GM19467 (cell line): ENCODE results near the gene CMTM6.
"Not testable (repeated sequence)": the region's sequence is repeated elsewhere in the genome, so short reads cannot be mapped to it uniquely, and the experiment has no call there.

Experiments used
- ATAC-seq: cut with Tn5 transposase; IDR thresholded peaks from one replicate; pipeline ENCODE4 v1.9.1; 2021; ENCODE audit warnings: mild to moderate bottlenecking, moderate library complexity; ENCODE audit not compliant: unreplicated experiment

CMTM6 gene

DNA sequence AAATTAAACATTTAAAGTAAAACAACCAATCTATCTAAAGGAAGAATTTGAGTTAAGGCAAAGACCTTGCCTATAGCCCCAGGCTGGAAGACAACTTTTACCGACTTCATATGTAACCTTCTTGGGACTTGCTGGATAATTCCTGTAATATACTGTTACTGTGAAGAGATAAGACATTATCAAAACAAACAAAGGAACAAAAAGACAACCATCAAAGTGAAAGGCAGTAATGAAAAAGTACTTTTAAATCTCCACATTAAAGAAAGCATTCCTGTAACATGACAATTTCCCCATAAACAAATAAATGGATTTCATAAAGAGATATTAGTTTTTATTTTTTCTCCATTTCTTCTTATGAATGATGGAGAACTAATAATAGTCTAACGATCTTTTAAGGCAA, 2.4 kb downstream of the CMTM6 start:
- no peak for ATAC-seq

DNA sequence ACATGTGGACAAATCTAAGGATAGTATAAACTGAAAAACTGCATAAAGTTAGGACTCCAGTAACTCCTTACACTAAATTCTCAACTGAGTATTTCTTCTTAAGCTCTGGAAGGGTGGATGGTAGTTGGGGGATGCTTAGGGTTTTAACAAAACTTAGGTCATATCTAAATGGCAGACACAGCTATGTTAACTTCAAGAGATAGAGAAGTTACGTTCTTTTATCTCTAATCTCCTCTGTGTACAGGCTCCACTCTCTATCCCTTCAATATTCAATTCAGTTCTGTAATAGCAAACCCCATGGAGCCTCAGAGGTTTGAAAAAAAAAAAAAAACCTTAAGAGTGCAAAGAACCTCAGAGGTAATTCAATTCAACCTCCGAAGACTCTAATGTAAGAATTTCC, 3.1 kb downstream of the CMTM6 start:
- ATAC-seq: no peak

DNA sequence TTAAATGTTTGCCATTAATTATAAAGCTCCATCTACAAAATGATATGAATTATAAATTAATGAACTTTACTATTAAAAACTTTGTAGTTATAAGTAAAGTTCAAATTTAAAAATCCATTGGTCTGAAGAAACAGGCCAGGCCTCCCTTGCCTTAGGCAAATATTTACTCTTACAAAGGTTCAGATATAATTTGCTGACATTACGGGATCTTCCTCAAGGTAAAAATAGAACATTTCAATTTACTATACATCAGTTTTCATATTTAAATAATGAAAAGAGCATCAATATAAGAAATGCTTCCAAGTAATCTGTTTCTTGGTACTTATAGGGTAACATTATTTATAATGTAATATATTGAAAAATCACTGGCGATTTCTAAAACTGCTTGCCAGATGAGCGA, 3.7 kb downstream of the CMTM6 start:
- ATAC-seq: no peak

DNA sequence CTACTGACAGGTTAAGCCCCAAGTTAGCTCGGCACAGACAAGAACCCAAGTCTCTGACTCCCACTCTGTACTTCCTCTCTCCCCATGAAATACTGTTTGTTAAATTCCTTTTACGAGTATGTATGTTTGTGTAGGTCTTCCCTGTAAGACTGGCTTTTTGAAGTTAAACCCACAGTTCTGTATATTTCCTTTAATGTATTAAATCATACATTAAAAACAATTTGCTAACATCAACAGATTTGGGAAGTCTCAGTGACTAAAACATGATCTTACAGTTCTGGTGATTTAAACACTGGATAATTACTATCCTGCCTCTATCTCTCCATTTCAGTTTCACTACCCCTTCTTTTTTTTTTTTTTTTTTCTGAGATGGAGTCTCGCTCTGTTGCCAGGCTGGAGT, 4.4 kb downstream of the CMTM6 start:
- ATAC-seq: no peak

DNA sequence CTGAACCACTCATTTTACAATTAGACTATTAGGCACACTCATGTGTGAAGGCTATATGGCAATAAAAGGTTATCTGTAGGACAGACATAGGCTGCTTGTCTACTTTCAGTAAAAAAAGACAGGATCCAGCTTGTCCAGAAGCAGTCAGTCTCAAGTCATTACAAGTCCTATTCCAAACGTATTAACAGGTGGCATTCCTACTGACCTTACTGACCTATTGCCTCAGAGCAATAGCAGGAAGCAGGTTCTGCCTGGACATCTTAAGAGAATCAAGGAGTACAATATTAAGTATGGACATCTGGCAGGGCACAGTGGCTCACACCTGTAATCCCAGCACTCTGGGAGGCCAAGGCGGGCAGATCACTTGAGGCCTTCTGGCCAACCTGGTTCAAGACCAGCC, 7.0 kb downstream of the CMTM6 start:
- ATAC-seq: no peak

DNA sequence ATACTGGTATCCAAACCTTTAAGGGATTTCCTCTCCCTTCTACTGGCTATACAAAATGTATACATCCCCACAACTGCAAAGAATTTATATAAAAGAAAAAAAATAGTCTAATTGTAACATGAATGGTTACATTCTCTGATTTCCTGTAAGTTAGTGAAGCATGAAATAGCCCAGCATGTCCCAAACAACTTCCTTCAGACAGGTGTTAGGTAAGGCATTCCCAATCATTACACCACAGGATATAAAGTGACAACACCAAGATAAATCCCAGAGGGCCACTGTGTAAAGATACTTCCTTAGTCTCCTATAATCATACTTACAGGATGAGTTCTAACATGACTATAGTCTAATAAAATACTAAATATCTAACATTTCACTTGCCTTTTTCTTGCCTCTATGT, 7.6 kb downstream of the CMTM6 start:
- no peak for ATAC-seq

DNA sequence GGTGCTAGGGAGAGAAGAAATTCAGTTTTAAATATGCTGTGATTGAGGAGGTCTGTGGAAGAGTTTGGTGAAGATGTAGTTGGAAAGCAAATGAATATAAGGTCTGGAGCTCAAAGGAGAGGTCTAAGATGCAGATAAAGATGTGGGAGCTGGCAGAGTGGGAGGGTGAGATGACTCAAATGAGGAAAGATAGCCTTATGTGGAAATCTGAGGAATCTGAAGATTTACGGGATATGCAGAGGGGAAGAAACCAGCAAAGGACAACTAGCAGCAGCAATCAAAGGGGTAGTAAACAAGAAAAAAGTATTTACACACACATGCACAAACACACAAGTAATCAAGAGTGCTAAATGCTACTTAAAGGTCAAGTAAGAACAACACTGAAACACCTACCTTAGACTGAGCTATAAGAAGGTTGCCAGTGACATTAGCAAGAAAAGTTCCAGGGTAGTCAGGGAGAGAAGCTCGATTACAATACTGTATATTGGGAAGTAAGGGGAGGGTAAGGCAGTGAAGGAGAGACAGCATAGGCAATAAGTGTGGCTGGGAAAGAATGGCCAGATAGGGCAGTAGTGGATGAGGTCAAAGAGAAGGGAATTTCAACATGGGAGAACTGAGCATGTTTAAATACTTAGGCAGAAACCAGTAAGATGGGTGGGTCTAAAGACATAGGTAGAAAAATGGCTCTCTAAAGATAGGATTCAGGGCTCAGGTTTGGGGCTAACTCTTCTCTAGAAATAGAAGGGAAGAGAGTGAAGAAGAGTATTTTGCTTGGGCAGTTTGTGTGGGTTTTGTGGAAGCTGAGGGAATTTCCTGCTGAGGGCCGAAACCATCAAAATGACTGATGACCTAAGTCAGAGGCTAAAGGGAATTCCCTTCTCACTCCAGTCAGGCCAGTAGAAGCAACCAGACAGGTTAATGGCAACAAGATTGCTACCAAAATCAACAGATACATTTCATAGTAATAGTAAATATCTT, 8.9 kb downstream of the CMTM6 start:
- peak; percentile 68 for ATAC-seq

DNA sequence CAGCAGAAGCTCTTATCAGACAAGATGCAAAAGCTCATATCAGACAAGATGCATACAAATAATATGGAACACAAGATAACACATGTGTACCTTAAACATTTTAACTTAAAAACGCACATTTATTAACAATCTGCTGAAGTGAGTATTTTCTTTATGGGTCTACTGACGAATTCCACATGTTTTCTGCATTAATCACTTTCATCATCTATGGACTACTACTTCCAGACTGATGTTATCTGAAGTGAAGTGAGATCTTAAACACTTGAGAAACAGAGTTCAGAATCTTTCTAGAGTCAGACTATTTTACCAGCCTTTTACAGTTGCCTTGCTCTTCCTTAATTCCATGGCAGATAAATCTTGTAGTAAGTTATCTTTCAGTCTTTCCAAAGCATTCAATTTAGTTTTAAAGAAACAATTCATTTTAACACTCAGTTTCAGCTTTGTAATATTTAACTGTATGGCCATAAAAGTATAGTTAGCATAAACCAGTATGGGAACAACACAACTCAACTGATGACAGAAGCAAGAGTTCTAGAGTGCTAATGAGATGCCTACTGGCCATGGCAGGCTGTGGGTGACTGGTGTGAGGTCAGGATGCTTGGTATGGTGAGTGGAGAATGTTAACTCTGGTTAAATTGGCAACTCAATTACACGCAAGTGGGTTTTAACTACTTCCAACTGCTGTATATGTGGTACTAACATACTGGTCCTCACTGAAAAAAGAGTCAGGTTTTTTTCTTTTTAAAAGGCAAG, 9.8 kb downstream of the CMTM6 start:
- ATAC-seq: no peak

DNA sequence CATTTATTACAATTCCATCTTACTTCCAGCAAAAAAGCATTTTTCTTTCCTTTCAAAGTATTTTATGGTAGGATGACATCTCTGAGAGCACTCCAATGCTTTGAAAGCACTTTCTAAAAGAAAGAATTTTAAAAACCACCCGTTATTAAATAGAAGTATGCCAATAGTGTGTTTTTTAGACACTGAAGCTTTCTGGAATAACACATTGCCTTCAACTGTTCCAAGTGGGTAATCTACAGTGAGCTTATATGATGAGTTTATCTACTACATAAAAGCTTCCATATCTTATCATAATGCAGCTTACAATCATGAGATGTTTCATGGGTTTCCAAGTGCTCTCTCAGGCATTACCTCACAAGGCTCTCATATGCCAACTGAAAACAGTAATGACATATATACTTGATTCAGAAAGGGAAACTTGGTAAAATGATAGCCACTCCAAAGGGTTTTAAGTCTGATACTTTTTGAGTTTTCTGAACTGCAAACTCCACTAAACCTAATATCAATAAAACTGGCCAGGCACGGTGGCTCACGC, 14.1 kb downstream of the CMTM6 start:
- no peak for ATAC-seq

DNA sequence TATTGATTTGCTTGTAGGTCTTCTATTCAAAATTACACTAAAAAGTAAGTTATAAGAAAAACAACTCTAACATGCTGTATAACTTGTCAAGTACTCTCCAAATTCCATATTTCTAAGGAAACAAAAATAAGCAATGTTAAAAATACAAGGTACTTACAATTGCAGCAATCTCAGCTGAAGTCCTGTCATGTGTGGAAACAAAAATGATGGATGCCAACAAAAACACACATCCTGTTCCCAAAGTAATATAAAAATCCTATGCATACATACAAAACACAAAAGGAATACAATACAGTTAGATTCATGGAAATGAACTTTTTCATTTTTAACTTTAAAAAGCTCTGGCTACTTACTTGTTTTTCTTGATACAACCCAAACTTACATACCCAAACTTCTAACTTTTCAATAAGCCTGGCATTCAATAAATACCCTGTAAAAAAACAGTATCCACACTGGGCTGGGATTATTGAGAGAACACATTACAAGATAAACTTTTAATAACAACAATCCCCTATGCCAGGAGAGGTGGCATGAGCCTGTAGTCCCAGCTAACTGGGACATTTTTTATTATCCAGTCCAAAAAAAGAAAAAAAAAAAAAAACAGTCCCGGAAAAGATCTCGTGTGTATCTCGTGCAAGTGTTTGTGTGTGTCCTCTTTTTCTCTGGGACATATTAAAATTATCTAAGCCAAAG, 14.7 kb downstream of the CMTM6 start:
- ATAC-seq: no peak

DNA sequence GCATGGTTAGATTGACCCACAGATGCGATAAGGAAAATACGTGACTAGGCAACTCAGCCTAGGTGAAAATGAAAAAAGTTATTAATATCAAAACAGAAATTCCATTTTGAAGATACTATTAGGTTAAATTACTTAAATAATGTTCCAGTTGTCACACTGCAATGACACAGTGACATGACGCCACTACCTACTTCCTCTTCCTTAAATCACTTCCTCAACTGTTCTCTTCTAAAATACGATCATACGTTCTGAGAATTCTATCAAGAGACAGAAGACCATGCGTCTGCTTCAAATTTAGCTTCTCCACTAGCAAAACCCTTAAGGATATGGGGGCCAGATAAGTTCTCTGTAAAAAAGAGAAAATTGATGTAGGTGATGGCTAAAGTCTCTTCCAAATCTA, 18.2 kb downstream of the CMTM6 start:
- no peak for ATAC-seq

DNA sequence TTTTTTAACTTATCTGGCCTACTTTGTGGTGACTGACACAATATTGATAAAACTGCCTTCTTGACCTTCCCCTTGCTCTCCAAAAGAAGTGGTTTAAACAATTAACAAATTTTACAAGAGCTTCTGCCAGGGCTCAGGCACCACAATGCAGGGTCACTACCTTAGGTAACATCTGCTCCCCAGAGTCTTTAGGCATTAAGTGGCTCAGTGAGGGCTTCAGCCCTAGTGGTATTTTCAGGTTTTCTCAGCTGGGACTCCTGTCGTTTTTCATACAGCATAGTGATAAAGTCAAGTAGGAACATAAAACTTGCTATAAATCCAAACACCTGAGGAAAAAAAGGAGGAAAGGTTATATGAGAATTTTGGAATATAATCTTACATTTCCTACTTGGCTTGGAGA, 18.9 kb downstream of the CMTM6 start:
- no peak for ATAC-seq

DNA sequence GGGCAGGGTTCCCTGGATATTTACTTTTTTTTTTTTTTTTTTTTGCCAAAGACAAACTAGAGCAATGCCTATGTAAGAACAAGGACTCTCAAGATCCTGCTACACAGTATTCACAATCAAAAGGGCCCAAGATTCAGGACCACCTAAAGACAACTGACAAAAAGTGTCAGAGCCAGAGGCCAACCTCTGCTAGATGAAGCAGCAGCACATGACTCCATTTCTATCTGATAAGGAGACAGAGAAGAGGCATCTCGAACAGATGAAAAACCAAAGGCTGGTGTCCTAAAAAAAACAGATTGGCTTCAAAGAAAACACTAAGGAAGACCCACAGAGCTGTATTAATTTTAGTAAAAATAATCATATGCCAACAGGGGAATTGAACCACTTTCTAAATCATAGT, 20.0 kb downstream of the CMTM6 start:
- ATAC-seq: no peak

DNA sequence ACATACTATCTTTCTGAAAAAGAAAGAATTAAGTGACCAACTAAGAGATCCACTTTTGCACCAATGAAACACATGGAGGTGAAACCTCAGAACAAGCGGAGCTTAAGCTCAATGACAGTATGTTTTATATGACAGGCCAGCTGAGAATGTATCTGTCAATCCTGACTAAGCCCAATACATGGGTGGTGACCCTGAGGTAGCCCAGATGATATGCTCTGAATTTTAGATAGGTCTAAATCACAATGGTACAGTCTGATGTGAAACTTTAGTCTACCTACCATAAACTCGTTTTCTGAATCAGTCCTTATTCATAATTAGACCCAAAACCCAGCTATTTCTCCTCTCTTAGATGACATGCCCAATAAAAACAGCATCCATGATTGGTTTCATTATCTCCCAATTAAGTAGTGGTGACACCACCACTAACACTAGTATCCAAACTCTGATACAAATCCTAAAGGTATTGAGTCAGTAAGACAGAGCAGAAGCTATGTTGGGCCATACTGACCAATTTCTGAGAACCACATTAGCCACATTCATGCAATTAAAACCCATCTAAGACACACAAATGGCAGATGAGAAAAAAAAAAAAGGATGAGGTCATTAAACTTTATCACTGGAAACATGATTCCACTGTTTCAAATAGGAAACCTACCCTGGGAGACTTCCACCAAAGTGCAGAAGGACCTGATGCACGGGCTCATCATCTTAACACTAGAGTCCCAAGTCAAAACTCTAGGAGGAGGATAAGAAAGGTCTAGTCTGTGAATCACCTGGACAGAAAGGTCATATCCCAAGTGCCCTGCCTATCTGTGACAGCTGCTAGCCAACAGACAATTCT, 20.6 kb downstream of the CMTM6 start:
- no peak for ATAC-seq

DNA sequence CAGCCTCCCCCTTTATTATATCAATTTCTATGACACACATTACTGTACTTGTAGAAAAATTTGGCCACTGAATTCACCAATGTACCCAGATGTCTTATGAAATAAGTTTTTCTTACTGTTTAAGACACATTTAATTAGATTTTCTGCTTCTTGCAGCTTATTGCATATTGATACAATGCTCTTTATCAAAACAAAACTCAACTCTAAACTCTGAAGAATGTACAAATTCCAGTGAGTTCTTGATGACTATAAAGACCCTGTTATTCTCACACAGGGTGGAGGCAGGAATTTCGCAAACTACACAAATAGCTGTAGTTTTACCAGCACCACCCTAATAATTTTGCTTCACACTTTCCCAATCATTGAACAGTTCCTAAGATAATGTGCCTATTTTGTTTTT, 22.0 kb downstream of the CMTM6 start:
- ATAC-seq: no peak

DNA sequence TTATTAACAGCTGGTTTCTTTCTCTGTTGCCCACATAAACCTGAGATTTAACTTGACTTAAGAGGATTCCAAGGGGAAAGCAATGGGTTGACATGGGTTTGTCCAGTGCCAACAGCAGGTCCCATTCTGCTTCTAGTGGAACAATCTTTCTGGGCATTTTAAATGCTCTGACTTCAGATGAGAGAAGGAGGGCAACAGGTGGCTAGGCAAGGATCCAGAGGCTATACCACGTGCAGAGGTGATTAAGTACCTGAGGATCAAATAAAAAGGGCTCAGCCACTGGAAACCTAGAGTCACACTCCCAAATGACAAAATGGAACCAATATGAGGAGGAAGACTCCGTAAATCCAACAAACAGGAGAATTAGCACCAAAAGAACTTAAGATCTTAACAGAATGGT, 28.5 kb downstream of the CMTM6 start:
- no peak for ATAC-seq

DNA sequence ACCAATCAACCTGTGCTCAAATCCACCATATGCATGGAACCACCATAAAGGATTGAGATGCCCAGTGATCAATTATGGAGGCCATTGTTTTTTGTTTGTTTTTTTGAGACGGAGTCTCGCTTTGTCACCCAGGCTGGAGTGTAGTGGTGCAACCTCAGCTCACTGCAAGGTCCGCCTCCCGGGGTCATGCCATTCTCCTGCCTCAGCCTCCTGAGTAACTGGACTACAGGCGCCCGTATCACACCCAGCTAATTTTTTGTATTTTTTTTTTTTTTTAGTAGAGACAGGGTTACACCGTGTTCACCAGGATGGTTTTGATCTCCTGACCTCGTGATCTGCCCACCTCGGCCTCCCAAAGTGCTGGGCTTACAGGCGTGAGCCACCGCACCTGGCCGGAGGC, 30.5 kb downstream of the CMTM6 start:
- ATAC-seq: not testable (repeated sequence)

DNA sequence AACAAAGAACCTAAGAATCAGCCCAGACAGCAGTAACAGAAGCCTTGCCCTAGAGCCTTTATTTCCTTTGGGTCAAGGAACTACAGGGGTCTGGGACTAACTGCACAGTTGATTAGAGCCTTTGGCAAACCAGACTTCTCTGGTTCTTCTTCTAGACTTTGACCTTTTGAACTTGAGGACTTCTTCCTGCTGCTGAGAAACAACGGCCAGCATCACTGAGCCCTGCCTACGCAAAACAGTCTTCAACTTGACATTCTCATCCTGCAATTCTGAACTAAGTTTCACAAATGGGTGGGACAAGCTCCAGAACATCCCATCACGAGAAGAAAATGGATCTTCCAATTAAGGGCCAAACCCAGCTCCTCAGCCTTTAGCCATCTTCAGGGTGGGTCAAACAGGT, 31.4 kb downstream of the CMTM6 start:
- no peak for ATAC-seq

DNA sequence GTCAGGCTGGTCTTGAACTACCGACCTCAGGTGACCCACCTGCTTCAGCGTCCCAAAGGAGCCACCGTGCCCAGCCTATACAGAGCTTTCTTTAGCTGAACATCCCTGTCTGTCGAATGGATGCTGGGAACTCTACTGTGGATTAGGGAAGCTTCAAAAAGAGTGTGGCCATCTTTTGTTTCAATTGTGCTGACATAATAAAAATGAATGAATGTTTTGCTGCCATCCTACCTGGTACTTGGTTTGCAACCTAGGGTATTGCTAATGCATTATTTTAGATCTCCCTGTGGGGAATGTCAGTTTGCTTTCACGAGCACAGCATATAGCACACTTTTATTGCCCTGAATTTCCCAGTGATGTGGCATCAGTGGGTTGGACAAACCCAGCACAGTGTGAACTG, 32.3 kb downstream of the CMTM6 start:
- ATAC-seq: no peak

DNA sequence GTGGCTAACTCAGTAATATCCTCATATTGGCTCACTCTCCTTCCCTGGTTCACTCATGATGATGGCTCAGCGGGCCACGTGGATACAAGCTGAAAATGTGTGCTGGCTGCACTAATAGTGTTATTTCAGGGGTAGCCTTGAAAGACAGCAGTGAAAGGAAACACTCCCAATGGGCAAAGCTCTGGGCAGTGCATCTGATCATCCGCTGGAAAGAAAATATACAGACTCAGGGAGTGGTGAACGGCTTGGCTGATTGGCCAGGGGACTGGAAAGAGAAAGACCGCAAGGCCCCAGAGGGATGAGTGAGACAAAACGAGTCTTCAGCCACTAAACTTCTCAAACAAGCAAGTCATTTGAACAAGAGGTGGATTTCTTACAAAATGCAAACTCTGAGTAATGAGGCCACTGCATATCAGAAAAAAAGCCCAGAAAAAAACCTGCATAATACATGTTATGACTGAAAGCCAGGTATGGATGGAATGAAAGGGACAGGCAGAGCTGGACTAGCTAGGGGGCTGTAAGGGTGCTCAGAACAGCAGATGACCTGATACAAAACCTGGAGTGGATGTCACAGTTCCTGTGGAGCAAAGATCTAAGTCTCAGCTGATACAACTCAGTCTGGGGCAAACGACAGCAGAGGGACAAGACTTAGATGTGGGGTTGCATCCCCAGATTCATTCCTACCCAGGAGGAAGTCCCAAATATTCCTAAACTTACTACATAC, 33.3 kb downstream of the CMTM6 start:
- ATAC-seq: no peak
